22Rv1 (cell line): ENCODE results near the gene DIP2A.
"Not testable (repeated sequence)": the region's sequence is repeated elsewhere in the genome, so short reads cannot be mapped to it uniquely, and the experiment has no call there.

Source experiments
- H3K27ac ChIP-seq: fragments of 450-650 bp; 2 replicates; pipeline ENCODE4 v1.5.1; 2017
- ZFX ChIP-seq: fragments of 450-650 bp; IDR thresholded peaks from 2 replicates; pipeline ENCODE4 v1.6.1; 2017; ENCODE audit warnings: antibody characterized with exemption, borderline replicate concordance
- TF ChIP-seq, protein P1 (sequence below): fragments of 450-650 bp; IDR thresholded peaks from 2 replicates; pipeline ENCODE4 v1.5.1; 2017; ENCODE audit warnings: mild to moderate bottlenecking

DIP2A gene

DNA sequence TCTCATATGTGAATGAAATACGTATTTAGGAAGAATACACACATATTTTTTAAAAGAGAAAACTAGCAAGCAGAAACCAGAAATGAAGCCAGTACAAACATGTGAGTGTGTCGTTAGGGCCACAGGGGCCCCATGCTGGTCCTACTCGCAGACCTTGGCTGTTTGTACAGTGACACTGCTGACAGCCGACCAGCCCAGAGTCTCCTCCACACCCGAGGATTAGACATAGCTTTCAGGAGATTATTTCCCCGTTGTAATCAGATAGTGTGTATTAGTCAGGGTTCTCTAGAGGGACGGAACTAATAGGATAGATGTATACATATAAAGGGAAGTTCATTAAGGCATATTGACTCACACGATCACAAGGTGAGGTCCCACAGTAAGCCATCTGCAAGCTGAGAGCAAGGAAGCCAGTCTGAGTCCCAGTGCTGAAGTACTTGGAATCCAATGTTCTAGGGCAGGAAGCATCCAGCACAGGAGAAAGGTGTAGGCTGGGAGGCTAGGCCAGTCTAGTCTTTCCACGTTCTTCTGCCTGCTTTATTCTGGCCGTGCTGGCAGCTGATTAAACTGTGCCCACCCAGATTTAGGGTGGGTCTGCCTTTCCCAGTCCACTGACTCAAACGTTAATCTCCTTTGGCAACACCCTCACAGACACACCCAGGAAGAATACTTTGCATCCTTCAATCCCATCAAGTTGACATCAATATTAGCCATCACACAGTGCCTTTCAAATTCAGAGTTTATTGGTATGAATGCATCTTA is 51.2 kb downstream of the DIP2A start:
- TF ChIP-seq ZFX: no peak
- TF ChIP-seq, protein P1, sequence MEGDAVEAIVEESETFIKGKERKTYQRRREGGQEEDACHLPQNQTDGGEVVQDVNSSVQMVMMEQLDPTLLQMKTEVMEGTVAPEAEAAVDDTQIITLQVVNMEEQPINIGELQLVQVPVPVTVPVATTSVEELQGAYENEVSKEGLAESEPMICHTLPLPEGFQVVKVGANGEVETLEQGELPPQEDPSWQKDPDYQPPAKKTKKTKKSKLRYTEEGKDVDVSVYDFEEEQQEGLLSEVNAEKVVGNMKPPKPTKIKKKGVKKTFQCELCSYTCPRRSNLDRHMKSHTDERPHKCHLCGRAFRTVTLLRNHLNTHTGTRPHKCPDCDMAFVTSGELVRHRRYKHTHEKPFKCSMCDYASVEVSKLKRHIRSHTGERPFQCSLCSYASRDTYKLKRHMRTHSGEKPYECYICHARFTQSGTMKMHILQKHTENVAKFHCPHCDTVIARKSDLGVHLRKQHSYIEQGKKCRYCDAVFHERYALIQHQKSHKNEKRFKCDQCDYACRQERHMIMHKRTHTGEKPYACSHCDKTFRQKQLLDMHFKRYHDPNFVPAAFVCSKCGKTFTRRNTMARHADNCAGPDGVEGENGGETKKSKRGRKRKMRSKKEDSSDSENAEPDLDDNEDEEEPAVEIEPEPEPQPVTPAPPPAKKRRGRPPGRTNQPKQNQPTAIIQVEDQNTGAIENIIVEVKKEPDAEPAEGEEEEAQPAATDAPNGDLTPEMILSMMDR: no peak
- peak overlapping the region; percentile 22; the same call in 1 of the 2 replicates for H3K27ac ChIP-seq

DNA sequence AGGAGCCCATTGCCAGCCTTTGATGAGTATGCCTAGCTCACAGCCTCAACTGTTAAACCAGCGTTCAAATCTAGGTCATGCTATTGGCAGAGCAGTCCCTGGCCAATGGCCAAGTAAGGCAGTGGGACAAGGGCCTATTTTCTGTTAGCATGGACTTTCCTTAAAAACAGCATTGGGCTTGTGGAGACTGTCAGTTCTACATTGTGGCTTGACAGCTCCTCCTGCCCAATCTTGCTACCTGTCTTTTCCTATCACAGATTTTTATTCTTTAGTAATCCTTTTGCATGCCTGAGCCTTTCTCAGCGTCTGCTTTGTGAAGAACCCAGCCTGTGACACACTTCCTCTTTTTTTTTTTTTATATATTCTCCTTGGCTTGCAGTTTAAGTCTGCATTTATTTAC is 56.4 kb downstream of the DIP2A start:
- TF ChIP-seq, protein P1: no peak
- TF ChIP-seq ZFX: no peak
- H3K27ac ChIP-seq: peak overlapping the region; percentile 12; the same call in 1 of the 2 replicates

DNA sequence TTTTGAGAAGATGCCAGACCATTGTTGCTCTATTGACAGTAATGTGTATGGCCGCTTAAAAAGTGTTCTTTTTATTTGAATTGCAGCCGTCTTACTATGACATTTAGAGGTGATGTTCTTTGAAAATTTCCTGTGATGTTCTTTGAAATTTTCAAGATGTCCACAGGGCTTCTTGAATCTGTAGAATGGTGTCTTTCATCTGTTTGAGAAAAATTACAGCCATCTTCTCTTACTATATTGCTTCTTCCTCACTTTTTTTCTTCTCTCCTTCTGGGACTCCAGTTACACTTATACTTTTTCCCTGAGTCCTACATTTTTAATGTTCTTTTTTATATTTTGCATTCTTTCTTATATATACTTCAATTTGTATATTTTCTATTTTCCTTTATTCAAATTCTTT is 57.4 kb downstream of the DIP2A start:
- H3K27ac ChIP-seq: no peak overlapping the region
- TF ChIP-seq, protein P1: no peak
- no peak for TF ChIP-seq ZFX

DNA sequence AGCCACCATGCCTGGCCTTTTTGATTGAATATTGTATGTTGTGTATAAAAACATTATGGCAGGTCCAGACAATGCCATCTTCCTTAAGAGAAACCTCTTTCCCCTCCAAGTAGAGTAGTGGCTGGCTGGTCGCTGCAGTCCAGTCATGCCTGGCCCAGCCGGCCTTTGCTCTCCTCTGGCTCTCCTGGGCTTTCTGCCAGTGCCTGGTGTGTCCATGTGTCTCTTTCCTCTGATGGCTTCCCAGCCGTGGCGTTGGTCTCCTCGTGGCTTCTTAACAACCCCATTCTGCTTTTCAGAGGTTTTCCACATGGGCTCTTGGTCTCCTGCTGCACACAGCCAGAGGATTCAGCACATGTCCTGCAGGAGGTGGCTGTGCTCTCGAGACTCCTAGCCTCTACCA is 58.7 kb downstream of the DIP2A start:
- H3K27ac ChIP-seq: no peak overlapping the region
- TF ChIP-seq, protein P1: no peak
- no peak for TF ChIP-seq ZFX

DNA sequence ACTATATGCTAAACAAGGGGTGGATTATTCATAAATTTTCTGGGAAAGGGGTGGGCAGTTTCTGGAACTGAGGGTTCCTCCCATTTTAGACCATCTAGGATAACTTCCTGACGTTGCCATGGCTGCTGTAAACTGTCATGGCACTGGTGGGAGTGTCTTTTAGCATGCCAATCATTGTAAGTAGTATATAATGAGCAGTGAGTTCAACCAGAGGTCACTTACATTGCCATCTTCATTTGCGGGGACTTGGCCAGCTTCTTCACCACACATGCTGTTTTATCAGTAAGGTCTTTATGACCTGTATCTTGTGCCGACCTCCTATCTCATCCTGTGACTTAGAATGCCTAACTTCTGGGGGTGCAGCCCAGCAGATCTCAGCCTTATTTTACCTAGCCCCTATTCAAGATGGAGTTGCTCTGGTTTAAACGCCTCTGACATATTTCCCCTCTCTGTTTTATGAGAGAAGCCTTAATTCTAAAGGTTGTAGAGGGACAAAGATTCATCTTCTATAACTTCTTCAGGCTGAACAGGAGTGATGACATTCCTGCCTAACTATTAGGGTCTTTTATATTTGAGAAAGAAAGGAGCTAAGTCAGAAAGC is 60.4 kb downstream of the DIP2A start:
- H3K27ac ChIP-seq: no peak overlapping the region
- no peak for TF ChIP-seq ZFX
- TF ChIP-seq, protein P1: no peak

DNA sequence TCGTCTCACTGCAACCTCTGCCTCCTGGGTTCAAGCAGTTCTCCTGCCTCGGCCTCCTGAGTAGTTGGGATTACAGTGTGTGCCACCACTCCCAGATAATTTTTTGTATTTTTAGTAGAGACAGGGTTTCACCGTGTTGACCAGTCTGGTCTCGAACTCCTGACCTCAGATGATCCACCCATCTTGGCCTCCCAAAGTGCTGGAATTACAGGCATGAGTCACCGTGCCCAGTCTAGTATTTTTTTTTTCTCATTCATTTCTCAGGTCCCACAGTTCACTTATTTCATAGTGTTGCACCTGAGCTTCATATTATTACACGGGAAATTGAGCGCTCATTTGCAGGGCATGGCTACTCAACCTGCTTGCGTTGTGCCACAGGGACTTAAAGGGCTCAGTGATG is 68.7 kb downstream of the DIP2A start:
- H3K27ac ChIP-seq: not testable (repeated sequence)

DNA sequence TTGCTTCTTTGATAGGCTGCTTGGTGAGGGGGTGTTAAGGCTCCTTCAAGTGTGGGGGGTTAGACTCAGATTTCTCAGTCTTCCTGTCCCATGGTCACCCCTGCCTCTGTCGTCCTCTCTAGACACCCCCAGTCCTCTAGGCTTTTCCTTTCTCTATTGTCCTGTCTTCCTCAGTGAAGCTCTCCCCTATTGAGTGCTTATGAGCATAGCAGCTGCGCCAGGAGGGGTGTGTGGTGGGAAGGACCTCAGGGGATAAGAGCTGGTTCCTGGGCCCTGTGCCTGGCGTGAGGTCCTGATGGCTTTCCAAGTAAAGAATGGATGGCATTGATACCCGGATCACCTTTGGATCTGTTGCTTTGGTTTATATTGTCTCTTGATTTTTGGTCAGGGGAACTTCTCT is 69.1 kb downstream of the DIP2A start:
- H3K27ac ChIP-seq: no peak overlapping the region
- no peak for TF ChIP-seq ZFX

DNA sequence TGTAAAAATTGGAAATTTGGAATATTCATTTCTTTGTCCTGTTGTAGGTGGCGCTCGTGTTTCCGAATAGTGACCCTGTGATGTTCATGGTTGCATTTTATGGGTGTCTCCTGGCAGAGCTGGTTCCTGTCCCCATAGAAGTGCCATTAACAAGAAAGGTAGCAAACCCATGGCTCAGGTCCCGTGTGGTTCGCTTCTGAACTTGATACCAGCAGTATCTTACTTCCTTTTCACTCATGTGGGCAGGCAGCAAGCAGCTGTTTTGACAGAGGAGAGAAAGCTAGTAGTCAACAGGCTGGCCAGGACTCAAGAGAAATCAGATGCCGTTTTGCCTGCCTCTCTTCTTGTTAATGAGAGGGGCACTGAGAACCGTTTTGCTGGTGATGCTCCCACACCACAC is 73.4 kb downstream of the DIP2A start:
- TF ChIP-seq, protein P1: no peak
- TF ChIP-seq ZFX: no peak
- no peak overlapping the region for H3K27ac ChIP-seq
